Lower leg skin (tissue), 3 donors: ENCODE measurements around the gene TNNI3K.

Experiments
- CTCF ChIP-seq, 3 donors: fragments of 450-650 bp; IDR thresholded peaks; one replicate each; pipeline ENCODE4 v1.5.1; 2016; ENCODE audit warnings: antibody characterized with exemption in 3 of 3, mild to moderate bottlenecking in 3 of 3, moderate library complexity in 2 of 3
- POLR2A ChIP-seq, 2 donors: fragments of 450-650 bp; IDR thresholded peaks; one replicate each; pipeline ENCODE4 v1.6.1; 2016 to 2017; ENCODE audit warnings: antibody characterized with exemption in 2 of 2, mild to moderate bottlenecking in 1 of 2, moderate library complexity in 1 of 2

- no peak for TF ChIP-seq CTCF (IDR thresholded peaks at IDR 0.05)
- no peak for TF ChIP-seq POLR2A (IDR thresholded peaks at IDR 0.05)
Observed at GRCh38 chr1:74422421-74423292, 187.5 kb downstream of the TNNI3K start.
